ENCODE results near the gene ENOX1.

Gene ENOX1

GRCh38 chr13:43293986-43294385, 492.8 kb downstream of the ENOX1 start:
- no peak for ATAC-seq
- TF ChIP-seq ZNF8 (CRISPR knock-in tag; IDR thresholded peaks at IDR 0.05) = no peak
- no peak for TF ChIP-seq ZFP3 (CRISPR knock-in tag; IDR thresholded peaks at IDR 0.05)
- TF ChIP-seq OSR1 (CRISPR knock-in tag; IDR thresholded peaks at IDR 0.05) = no peak
- no peak for TF ChIP-seq ZNF70 (CRISPR knock-in tag; IDR thresholded peaks at IDR 0.05)
- no peak for TF ChIP-seq ESRRG (CRISPR knock-in tag; IDR thresholded peaks at IDR 0.05)
- no peak for TF ChIP-seq CREB5 (CRISPR knock-in tag; IDR thresholded peaks at IDR 0.05; ENCODE audit: low read depth)
- no peak for TF ChIP-seq ISL1 (CRISPR knock-in tag; IDR thresholded peaks at IDR 0.05)
- no peak for TF ChIP-seq CSDC2 (CRISPR knock-in tag; IDR thresholded peaks at IDR 0.05)
- TF ChIP-seq BACH2 (CRISPR knock-in tag; IDR thresholded peaks at IDR 0.05; ENCODE audit: borderline replicate concordance) = no peak
- TF ChIP-seq ZC3H10 (CRISPR knock-in tag; IDR thresholded peaks at IDR 0.05) = no peak
- no peak for TF ChIP-seq TOX (CRISPR knock-in tag; IDR thresholded peaks at IDR 0.05; ENCODE audit: borderline replicate concordance)
- TF ChIP-seq ZFP30 (CRISPR knock-in tag; IDR thresholded peaks at IDR 0.05) = no peak

GRCh38 chr13:43293561-43293960, 493.2 kb downstream of the ENOX1 start:
- ATAC-seq = no peak
- no peak for TF ChIP-seq CSDC2 (CRISPR knock-in tag; IDR thresholded peaks at IDR 0.05)
- no peak for TF ChIP-seq ARNTL (CRISPR knock-in tag; IDR thresholded peaks at IDR 0.05; ENCODE audit: borderline replicate concordance, low read depth)

GRCh38 chr13:43293008-43293407, 493.8 kb downstream of the ENOX1 start:
- no peak for ATAC-seq
- TF ChIP-seq BACH2 (CRISPR knock-in tag; IDR thresholded peaks at IDR 0.05; ENCODE audit: borderline replicate concordance) = no peak
- no peak for TF ChIP-seq CSRNP3 (CRISPR knock-in tag; IDR thresholded peaks at IDR 0.05)
- no peak for TF ChIP-seq SNAI2 (CRISPR knock-in tag; IDR thresholded peaks at IDR 0.05)
- TF ChIP-seq GLIS3 (CRISPR knock-in tag; IDR thresholded peaks at IDR 0.05) = no peak
- TF ChIP-seq ZNF565 (CRISPR knock-in tag; conservative IDR thresholded peaks at IDR 0.05; ENCODE audit: low read depth) = no peak
- no peak for TF ChIP-seq PPARA (CRISPR knock-in tag; IDR thresholded peaks at IDR 0.05; ENCODE audit: borderline replicate concordance)
- no peak for TF ChIP-seq TSHZ2 (CRISPR knock-in tag; IDR thresholded peaks at IDR 0.05)
- TF ChIP-seq CSDC2 (CRISPR knock-in tag; IDR thresholded peaks at IDR 0.05) = no peak
- no peak for TF ChIP-seq OSR1 (CRISPR knock-in tag; IDR thresholded peaks at IDR 0.05)

- no peak for TF ChIP-seq ESRRG (CRISPR knock-in tag; IDR thresholded peaks at IDR 0.05)
- TF ChIP-seq CREB5 (CRISPR knock-in tag; IDR thresholded peaks at IDR 0.05; ENCODE audit: low read depth) = no peak
- TF ChIP-seq ISL1 (CRISPR knock-in tag; IDR thresholded peaks at IDR 0.05) = no peak
- no peak for TF ChIP-seq ZNF70 (CRISPR knock-in tag; IDR thresholded peaks at IDR 0.05)
- no peak for ATAC-seq
Measured at GRCh38 chr13:43291287-43292060, 495.3 kb downstream of the ENOX1 start.
